Endodermal cell (in vitro differentiated cells): ENCODE measurements around the gene SECISBP2. TPM values are rescaled to one million over a fixed set of nuclear protein-coding genes. Genes with fewer than 3 reads are reported as not detected.

ENCODE experiments used
- DNase-seq: peaks from one replicate; pipeline ENCODE4 v3.0.0-alpha.2; 2017
- H3K27ac ChIP-seq: 2 replicates; pipeline ENCODE4 v1.5.1; 2013; ENCODE audit warnings: mild to moderate bottlenecking, low read depth, low read length, moderate library complexity
- H3K27me3 ChIP-seq: 2 replicates; pipeline ENCODE4 v1.6.1; 2013; ENCODE audit warnings: mild to moderate bottlenecking, low read length, moderate library complexity; ENCODE audit not compliant: insufficient read depth, control insufficient read depth, poor library complexity, severe bottlenecking
- H3K36me3 ChIP-seq: 2 replicates; pipeline ENCODE4 v1.7.0; 2013; ENCODE audit warnings: mild to moderate bottlenecking, low read length, moderate library complexity; ENCODE audit not compliant: control insufficient read depth, insufficient read depth
- H3K4me1 ChIP-seq: one replicate; pipeline ENCODE4 v1.7.0; 2013; ENCODE audit warnings: low read length; ENCODE audit not compliant: control insufficient read depth, insufficient read depth
- H3K4me3 ChIP-seq: 2 replicates; pipeline ENCODE4 v1.5.1; 2013; ENCODE audit warnings: mild to moderate bottlenecking, low read length, moderate library complexity
- H3K9ac ChIP-seq: 2 replicates; pipeline ENCODE4 v1.6.1; 2013; ENCODE audit warnings: mild to moderate bottlenecking, low read length, moderate library complexity; ENCODE audit not compliant: poor library complexity, severe bottlenecking; ENCODE audit errors: extremely low read depth
- H3K9me3 ChIP-seq: 2 replicates; pipeline ENCODE4 v1.6.1; 2013; ENCODE audit warnings: mild to moderate bottlenecking, low read length, moderate library complexity; ENCODE audit not compliant: control insufficient read depth
- H3K27ac Mint-ChIP-seq: 2 replicates; pipeline ENCODE4 v1.8.0; 2020; ENCODE audit warnings: mixed read lengths
- H3K27me3 Mint-ChIP-seq: 2 replicates; pipeline ENCODE4 v1.8.0; 2021; ENCODE audit warnings: mild to moderate bottlenecking, mixed read lengths; ENCODE audit not compliant: insufficient read depth
- H3K36me3 Mint-ChIP-seq: 2 replicates; pipeline ENCODE4 v1.8.0; 2020; ENCODE audit warnings: low read depth, mixed read lengths
- H3K4me1 Mint-ChIP-seq: 2 replicates; pipeline ENCODE4 v1.8.0; 2020; ENCODE audit warnings: mixed read lengths
- H3K4me3 Mint-ChIP-seq: 2 replicates; pipeline ENCODE4 v1.8.0; 2020; ENCODE audit warnings: mild to moderate bottlenecking, moderate library complexity, mixed read lengths
- H3K9me3 Mint-ChIP-seq: 2 replicates; pipeline ENCODE4 v1.8.0; 2020; ENCODE audit warnings: mild to moderate bottlenecking, mixed read lengths
- WGBS, 2 experiments: methylation state at CpG; one replicate each; pipeline versions ENCODE4 v1.1.5 to v1.1.7; 2013; ENCODE audit warnings: missing lambda C conversion rate in 2 of 2, mixed read lengths in 1 of 2; ENCODE audit not compliant: insufficient coverage in 1 of 2, insufficient read length in 1 of 2; 5-methylcytosine and 5-hydroxymethylcytosine counted together
- total RNA-seq, 2 donors: library from RNA; stranded (reverse); fragmentation: NEBNext Ultra II Directional in 1 of 2; extraction: Animal tissue kit (Norgen Biotek cat#: 25700) in 1 of 2; gene quantifications; 2 replicates in 1 of 2; 3 replicates in 1 of 2; pipeline ENCODE4 v1.2.1, GENCODE V29; 2021
- TF ChIP-seq, protein P1 (sequence below): fragments of 200-600 bp; sonication (generic); conservative IDR thresholded peaks from 2 replicates; pipeline ENCODE4 v1.5.0; 2021; ENCODE audit warnings: antibody characterized with exemption, mild to moderate bottlenecking

The SECISBP2 gene
- total RNA-seq, 2 donors from 2014 or later: 55.7 to 56.0 TPM

DNA sequence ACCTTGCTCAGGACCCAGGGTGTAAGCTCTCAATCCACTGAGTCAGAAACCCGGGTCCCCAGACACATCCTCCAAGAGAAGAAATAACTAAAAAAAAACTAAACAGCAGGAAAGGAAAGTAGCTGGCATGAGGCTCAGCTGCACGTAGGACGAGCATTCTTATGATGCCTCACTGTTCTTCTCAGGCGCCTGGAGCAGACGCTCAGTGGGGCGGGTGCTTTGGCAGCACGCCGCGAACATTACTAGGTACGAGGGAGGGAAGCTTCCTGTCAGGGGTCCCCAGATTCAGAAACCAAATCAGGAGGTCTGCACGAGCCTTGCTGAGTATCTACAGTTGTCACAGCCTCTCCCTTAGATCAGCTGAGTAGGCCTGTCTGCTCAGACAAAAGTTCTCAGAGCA lies 85.8 kb downstream of the SECISBP2 start:
- Histone ChIP-seq H3K27ac (no peak overlapping the region), H3K27me3 (no peaks in the 10 kb centered on the region), H3K9ac (no peak overlapping the region), H3K9me3 (no peaks in the 10 kb centered on the region), H3K4me3 (no peak overlapping the region), H3K4me1 (no peaks in the 10 kb centered on the region), H3K36me3 (no peaks in the 10 kb centered on the region)
- TF ChIP-seq, protein P1, sequence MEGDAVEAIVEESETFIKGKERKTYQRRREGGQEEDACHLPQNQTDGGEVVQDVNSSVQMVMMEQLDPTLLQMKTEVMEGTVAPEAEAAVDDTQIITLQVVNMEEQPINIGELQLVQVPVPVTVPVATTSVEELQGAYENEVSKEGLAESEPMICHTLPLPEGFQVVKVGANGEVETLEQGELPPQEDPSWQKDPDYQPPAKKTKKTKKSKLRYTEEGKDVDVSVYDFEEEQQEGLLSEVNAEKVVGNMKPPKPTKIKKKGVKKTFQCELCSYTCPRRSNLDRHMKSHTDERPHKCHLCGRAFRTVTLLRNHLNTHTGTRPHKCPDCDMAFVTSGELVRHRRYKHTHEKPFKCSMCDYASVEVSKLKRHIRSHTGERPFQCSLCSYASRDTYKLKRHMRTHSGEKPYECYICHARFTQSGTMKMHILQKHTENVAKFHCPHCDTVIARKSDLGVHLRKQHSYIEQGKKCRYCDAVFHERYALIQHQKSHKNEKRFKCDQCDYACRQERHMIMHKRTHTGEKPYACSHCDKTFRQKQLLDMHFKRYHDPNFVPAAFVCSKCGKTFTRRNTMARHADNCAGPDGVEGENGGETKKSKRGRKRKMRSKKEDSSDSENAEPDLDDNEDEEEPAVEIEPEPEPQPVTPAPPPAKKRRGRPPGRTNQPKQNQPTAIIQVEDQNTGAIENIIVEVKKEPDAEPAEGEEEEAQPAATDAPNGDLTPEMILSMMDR: no peak
- Mint-ChIP-seq H3K27me3 (no peaks in the 10 kb centered on the region), H3K9me3 (peaks cover 4% of the 10 kb centered on the region), H3K4me1 (no peaks in the 10 kb centered on the region), H3K4me3 (no peak overlapping the region), H3K36me3 (peaks cover 23% of the 10 kb centered on the region), H3K27ac (no peak overlapping the region)
- DNase-seq: no peak
- 94% methylated on average over 10 to 11 of the region's 11 CpGs for WGBS, 2 experiments

DNA sequence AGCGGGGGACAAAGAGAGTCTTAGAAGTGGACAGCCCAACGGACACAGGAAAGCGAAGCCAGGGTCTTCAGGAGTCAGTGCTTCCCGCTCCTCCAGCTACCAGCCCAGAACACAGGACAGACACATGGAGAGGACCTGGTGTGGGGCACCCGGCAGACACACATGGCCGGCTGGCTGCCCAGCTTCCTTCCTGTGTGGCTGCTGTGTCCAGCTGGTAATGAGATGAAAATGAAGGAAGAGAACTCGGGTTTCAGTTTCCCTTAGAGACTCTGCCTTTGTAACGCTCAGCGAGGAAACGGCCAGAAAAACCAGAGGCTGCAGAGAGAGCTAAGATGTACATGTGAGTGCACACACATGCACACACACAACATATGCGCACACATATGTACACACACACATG lies 87.5 kb downstream of the SECISBP2 start:
- no peaks in the 10 kb centered on the region for H3K27me3 Mint-ChIP-seq
- Histone ChIP-seq H3K27me3 (no peaks in the 10 kb centered on the region), H3K4me1 (no peaks in the 10 kb centered on the region), H3K4me3 (no peak overlapping the region), H3K36me3 (no peaks in the 10 kb centered on the region), H3K9me3 (peaks cover under 1% of the 10 kb centered on the region), H3K27ac (no peak overlapping the region), H3K9ac (no peak overlapping the region)
- TF ChIP-seq, protein P1: no peak
- DNase-seq: no peak
- peak overlapping the region; percentile 13 for H3K27ac Mint-ChIP-seq
- H3K9me3 Mint-ChIP-seq: peaks cover 4% of the 10 kb centered on the region
- WGBS, 2 experiments: 93 to 94% methylated on average over 6 to 11 of the region's 11 CpGs
- H3K36me3 Mint-ChIP-seq: peaks cover 26% of the 10 kb centered on the region
- no peak overlapping the region for H3K4me3 Mint-ChIP-seq
- H3K4me1 Mint-ChIP-seq: no peaks in the 10 kb centered on the region

DNA sequence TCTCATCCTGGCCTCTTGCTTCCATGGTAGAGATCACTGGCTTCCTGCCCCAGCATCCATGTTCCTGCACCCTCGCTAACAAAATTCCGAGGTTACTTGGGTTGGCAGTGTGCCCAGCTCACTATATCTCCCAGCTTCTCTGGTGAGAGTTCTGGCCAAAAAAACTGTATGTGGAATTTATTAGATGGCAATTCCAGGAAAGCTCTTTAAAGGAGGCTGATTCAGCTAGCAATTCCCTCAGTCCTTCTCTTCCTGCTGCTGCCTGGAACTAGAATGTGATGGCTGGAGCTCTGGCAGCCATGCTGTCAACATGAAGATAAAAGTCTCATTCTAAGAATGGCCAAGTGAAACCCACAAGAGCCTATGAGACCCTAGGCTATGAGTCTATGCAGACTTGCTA lies 88.8 kb downstream of the SECISBP2 start:
- H3K4me1 Mint-ChIP-seq: peaks cover 2% of the 10 kb centered on the region
- peaks cover 22% of the 10 kb centered on the region for H3K36me3 Mint-ChIP-seq
- H3K9me3 Mint-ChIP-seq: peaks cover 10% of the 10 kb centered on the region
- TF ChIP-seq, protein P1: no peak
- WGBS, 2 experiments: 91% methylated on average over 2 of the region's 2 CpGs; no CpG with 5 or more reads in 1 of the 2 experiments
- peaks cover 4% of the 10 kb centered on the region for H3K9me3 ChIP-seq
- no peak overlapping the region for H3K27ac ChIP-seq
- H3K27ac Mint-ChIP-seq: no peak overlapping the region
- no peak for DNase-seq
- H3K9ac ChIP-seq: no peak overlapping the region
- no peak overlapping the region for H3K4me3 ChIP-seq
- H3K27me3 ChIP-seq: no peaks in the 10 kb centered on the region
- no peaks in the 10 kb centered on the region for H3K27me3 Mint-ChIP-seq
- no peaks in the 10 kb centered on the region for H3K4me1 ChIP-seq
- no peaks in the 10 kb centered on the region for H3K36me3 ChIP-seq
- no peak overlapping the region for H3K4me3 Mint-ChIP-seq
